ENCODE data around the gene VAMP4. TPM values are rescaled to one million over a fixed set of nuclear protein-coding genes. Genes with fewer than 3 reads are reported as not detected.
A peak's percentile ranks its signal among the peaks of the same experiment; 100 is the strongest.

The VAMP4 gene
- total and polyA plus RNA-seq, 2 experiments from 2014 or later: 7.3 to 7.4 TPM

DNA sequence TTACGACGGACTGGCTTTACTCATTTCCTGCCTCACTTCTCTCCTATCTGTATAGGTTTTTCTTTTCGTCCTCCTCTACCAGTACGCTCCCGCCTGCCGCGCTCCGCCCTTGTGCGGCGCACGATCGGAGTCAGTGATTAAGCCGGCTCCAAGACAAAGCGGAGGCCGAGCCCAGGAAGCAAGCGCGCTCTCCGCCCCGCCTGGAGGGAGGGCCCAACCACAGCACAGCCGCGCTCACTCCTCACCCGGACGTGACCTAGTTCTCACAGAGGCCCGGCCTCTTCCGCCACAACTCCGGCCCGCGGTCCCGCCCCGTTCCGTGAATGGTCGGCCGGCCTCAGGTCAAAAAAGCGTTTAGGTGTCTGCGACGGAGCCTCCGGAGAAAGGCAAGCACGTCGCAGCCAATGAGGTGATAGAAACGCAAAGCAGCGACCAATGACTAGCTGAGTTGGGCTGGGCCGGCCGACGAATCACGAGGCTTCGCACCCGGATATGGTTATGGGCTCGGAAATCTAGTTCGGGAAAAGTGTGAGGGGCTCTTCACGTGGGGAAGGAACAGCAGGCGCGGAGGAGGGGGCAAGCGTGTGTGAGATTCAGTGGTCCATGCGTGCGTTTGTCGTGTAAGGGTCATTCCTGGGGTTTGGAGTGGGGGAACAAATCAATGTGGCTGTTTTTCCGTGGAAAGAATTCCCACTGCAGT, 39.5 kb upstream of the VAMP4 start, which contains the start of gene METTL13:
Gene METTL13 (plus strand): TSS at position 485 of the 700 bp plus-strand sequence. CDS start 308 bp downstream, outside the sequence.
- H3K27ac Mint-ChIP-seq: peak within 1 kb of the TSS; percentile 98
- H3K4me1 ChIP-seq (ENCODE audit: insufficient read depth): peaks cover 14% of the 10 kb centered on the region; the same call in 1 of the 2 replicates
- no peaks in the 10 kb centered on the region for H3K9me3 Mint-ChIP-seq
- H3K27me3 Mint-ChIP-seq (ENCODE audit: insufficient read depth, low read depth, poor library complexity): peaks cover 9% of the 10 kb centered on the region
- peaks cover 15% of the 10 kb centered on the region for H3K4me1 Mint-ChIP-seq
- peak; percentile 99 for DNase-seq (ENCODE audit: low spot score)
- H3K4me2 ChIP-seq: peak within 1 kb of the TSS; percentile 92
- peak; percentile 99 for ATAC-seq
- peaks cover 14% of the 10 kb centered on the region for H3K36me3 ChIP-seq (ENCODE audit: insufficient read depth)
- peak within 1 kb of the TSS; percentile 72 for H2AFZ ChIP-seq
- peak within 1 kb of the TSS; percentile 98 for H3K4me3 Mint-ChIP-seq
- H3F3A ChIP-seq (replicated peaks; ENCODE audit: low read depth): peaks cover 10% of the 10 kb centered on the region
- H4K20me1 ChIP-seq (replicated peaks; ENCODE audit: insufficient read depth): peaks cover 22% of the 10 kb centered on the region
- peaks cover 45% of the 10 kb centered on the region for H3K79me2 ChIP-seq (replicated peaks; ENCODE audit: insufficient read depth)
- no peaks in the 10 kb centered on the region for H3K27me3 ChIP-seq (ENCODE audit: insufficient read depth)
- peak within 1 kb of the TSS; percentile 89 for H3K4me3 ChIP-seq
- H3K36me3 Mint-ChIP-seq (ENCODE audit: low read depth): peaks cover 43% of the 10 kb centered on the region
- TF ChIP-seq, protein P1, sequence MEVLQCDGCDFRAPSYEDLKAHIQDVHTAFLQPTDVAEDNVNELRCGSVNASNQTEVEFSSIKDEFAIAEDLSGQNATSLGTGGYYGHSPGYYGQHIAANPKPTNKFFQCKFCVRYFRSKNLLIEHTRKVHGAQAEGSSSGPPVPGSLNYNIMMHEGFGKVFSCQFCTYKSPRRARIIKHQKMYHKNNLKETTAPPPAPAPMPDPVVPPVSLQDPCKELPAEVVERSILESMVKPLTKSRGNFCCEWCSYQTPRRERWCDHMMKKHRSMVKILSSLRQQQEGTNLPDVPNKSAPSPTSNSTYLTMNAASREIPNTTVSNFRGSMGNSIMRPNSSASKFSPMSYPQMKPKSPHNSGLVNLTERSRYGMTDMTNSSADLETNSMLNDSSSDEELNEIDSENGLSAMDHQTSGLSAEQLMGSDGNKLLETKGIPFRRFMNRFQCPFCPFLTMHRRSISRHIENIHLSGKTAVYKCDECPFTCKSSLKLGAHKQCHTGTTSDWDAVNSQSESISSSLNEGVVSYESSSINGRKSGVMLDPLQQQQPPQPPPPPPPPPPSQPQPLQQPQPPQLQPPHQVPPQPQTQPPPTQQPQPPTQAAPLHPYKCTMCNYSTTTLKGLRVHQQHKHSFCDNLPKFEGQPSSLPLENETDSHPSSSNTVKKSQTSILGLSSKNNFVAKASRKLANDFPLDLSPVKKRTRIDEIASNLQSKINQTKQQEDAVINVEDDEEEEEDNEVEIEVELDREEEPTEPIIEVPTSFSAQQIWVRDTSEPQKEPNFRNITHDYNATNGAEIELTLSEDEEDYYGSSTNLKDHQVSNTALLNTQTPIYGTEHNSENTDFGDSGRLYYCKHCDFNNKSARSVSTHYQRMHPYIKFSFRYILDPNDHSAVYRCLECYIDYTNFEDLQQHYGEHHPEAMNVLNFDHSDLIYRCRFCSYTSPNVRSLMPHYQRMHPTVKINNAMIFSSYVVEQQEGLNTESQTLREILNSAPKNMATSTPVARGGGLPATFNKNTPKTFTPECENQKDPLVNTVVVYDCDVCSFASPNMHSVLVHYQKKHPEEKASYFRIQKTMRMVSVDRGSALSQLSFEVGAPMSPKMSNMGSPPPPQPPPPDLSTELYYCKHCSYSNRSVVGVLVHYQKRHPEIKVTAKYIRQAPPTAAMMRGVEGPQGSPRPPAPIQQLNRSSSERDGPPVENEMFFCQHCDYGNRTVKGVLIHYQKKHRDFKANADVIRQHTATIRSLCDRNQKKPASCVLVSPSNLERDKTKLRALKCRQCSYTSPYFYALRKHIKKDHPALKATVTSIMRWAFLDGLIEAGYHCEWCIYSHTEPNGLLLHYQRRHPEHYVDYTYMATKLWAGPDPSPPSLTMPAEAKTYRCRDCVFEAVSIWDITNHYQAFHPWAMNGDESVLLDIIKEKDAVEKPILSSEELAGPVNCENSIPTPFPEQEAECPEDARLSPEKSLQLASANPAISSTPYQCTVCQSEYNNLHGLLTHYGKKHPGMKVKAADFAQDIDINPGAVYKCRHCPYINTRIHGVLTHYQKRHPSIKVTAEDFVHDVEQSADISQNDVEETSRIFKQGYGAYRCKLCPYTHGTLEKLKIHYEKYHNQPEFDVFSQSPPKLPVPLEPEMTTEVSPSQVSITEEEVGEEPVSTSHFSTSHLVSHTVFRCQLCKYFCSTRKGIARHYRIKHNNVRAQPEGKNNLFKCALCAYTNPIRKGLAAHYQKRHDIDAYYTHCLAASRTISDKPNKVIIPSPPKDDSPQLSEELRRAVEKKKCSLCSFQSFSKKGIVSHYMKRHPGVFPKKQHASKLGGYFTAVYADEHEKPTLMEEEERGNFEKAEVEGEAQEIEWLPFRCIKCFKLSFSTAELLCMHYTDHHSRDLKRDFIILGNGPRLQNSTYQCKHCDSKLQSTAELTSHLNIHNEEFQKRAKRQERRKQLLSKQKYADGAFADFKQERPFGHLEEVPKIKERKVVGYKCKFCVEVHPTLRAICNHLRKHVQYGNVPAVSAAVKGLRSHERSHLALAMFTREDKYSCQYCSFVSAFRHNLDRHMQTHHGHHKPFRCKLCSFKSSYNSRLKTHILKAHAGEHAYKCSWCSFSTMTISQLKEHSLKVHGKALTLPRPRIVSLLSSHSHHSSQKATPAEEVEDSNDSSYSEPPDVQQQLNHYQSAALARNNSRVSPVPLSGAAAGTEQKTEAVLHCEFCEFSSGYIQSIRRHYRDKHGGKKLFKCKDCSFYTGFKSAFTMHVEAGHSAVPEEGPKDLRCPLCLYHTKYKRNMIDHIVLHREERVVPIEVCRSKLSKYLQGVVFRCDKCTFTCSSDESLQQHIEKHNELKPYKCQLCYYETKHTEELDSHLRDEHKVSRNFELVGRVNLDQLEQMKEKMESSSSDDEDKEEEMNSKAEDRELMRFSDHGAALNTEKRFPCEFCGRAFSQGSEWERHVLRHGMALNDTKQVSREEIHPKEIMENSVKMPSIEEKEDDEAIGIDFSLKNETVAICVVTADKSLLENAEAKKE (CRISPR knock-in tag; IDR thresholded peaks at IDR 0.05): no peak
- TF ChIP-seq NANOG (IDR thresholded peaks at IDR 0.05; ENCODE audit: borderline replicate concordance) (no peak), CREB1 (CRISPR knock-in tag; IDR thresholded peaks at IDR 0.05; ENCODE audit: low read depth) (peak; percentile 94), EZH2 (IDR thresholded peaks at IDR 0.05; ENCODE audit: low read depth, unreplicated experiment) (no peak), JUNB (IDR thresholded peaks at IDR 0.05; ENCODE audit: unreplicated experiment) (no peak), STAT1 (IDR thresholded peaks at IDR 0.05; ENCODE audit: unreplicated experiment) (no peak), ZNF114 (CRISPR knock-in tag; IDR thresholded peaks at IDR 0.05) (no peak), POLR2AphosphoS5 (IDR thresholded peaks at IDR 0.05; ENCODE audit: low read depth) (peak; percentile 90), ZNF331 (CRISPR knock-in tag; IDR thresholded peaks at IDR 0.05; ENCODE audit: low read depth) (no peak), EZH2phosphoT487 (IDR thresholded peaks at IDR 0.05; ENCODE audit: unreplicated experiment) (no peak)
- TF ChIP-seq, protein P2, sequence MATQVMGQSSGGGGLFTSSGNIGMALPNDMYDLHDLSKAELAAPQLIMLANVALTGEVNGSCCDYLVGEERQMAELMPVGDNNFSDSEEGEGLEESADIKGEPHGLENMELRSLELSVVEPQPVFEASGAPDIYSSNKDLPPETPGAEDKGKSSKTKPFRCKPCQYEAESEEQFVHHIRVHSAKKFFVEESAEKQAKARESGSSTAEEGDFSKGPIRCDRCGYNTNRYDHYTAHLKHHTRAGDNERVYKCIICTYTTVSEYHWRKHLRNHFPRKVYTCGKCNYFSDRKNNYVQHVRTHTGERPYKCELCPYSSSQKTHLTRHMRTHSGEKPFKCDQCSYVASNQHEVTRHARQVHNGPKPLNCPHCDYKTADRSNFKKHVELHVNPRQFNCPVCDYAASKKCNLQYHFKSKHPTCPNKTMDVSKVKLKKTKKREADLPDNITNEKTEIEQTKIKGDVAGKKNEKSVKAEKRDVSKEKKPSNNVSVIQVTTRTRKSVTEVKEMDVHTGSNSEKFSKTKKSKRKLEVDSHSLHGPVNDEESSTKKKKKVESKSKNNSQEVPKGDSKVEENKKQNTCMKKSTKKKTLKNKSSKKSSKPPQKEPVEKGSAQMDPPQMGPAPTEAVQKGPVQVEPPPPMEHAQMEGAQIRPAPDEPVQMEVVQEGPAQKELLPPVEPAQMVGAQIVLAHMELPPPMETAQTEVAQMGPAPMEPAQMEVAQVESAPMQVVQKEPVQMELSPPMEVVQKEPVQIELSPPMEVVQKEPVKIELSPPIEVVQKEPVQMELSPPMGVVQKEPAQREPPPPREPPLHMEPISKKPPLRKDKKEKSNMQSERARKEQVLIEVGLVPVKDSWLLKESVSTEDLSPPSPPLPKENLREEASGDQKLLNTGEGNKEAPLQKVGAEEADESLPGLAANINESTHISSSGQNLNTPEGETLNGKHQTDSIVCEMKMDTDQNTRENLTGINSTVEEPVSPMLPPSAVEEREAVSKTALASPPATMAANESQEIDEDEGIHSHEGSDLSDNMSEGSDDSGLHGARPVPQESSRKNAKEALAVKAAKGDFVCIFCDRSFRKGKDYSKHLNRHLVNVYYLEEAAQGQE (IDR thresholded peaks at IDR 0.05; ENCODE audit: unreplicated experiment): no peak
- TF ChIP-seq, protein P3, sequence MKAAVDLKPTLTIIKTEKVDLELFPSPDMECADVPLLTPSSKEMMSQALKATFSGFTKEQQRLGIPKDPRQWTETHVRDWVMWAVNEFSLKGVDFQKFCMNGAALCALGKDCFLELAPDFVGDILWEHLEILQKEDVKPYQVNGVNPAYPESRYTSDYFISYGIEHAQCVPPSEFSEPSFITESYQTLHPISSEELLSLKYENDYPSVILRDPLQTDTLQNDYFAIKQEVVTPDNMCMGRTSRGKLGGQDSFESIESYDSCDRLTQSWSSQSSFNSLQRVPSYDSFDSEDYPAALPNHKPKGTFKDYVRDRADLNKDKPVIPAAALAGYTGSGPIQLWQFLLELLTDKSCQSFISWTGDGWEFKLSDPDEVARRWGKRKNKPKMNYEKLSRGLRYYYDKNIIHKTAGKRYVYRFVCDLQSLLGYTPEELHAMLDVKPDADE (IDR thresholded peaks at IDR 0.05): 0 out of 2 replicates have a peak, but pooled peaks have one; percentile 19
- TF ChIP-seq, protein P4, sequence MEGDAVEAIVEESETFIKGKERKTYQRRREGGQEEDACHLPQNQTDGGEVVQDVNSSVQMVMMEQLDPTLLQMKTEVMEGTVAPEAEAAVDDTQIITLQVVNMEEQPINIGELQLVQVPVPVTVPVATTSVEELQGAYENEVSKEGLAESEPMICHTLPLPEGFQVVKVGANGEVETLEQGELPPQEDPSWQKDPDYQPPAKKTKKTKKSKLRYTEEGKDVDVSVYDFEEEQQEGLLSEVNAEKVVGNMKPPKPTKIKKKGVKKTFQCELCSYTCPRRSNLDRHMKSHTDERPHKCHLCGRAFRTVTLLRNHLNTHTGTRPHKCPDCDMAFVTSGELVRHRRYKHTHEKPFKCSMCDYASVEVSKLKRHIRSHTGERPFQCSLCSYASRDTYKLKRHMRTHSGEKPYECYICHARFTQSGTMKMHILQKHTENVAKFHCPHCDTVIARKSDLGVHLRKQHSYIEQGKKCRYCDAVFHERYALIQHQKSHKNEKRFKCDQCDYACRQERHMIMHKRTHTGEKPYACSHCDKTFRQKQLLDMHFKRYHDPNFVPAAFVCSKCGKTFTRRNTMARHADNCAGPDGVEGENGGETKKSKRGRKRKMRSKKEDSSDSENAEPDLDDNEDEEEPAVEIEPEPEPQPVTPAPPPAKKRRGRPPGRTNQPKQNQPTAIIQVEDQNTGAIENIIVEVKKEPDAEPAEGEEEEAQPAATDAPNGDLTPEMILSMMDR (conservative IDR thresholded peaks at IDR 0.05; ENCODE audit: low read depth in 2 of 2): no peak
- peak within 1 kb of the TSS; percentile 94 for H3K27ac ChIP-seq (ENCODE audit: low read depth)
- H3K9me2 ChIP-seq (ENCODE audit: insufficient read depth): no peaks in the 10 kb centered on the region

All from GM23338 (cell line).